CD4-positive, alpha-beta T cell treated with Interleukin-15 for 4 hours (primary cell): ENCODE measurements around the gene CLDN24.

Experiments
- DNase-seq: peaks from one replicate; pipeline ENCODE4 v3.0.0-alpha.2; 2020; ENCODE audit warnings: low spot score

CLDN24 gene

GRCh38 chr4:183284258-183284785 lies 37.9 kb downstream of the CLDN24 start:
- no peak for DNase-seq

GRCh38 chr4:183276106-183276505 lies 46.1 kb downstream of the CLDN24 start:
- DNase-seq, result no peak

- no peak for DNase-seq
These were observed 49.8 kb downstream of the CLDN24 start for GRCh38 chr4:183272384-183272783.
